DMS 273 (cell line): ENCODE results near the gene MMADHC.
"Not testable (repeated sequence)": the region's sequence is repeated elsewhere in the genome, so short reads cannot be mapped to it uniquely, and the experiment has no call there.

Source experiments
- DNase-seq: peaks from one replicate; lab custom pipeline; 2025; ENCODE audit not compliant: unreplicated experiment; lab: John Stamatoyannopoulos, UW

MMADHC gene

GRCh38 chr2:149595056-149595963 is 7.7 kb upstream of the MMADHC start:
- DNase-seq: peak; percentile 23

GRCh38 chr2:149594411-149594810 is 6.8 kb upstream of the MMADHC start:
- DNase-seq: no peak

- peak; percentile 39 for DNase-seq
Observed at GRCh38 chr2:149587950-149588487, 444 bp upstream of the MMADHC start.

GRCh38 chr2:149586898-149587219 is 716 bp downstream of the MMADHC start:
- DNase-seq: no peak

GRCh38 chr2:149586063-149586462 is 1.5 kb downstream of the MMADHC start:
- DNase-seq: no peak

- no peak for DNase-seq
Observed at GRCh38 chr2:149585166-149585885, 2.2 kb downstream of the MMADHC start.

- DNase-seq: no peak
Observed at GRCh38 chr2:149579972-149580882, 7.3 kb downstream of the MMADHC start.

- DNase-seq: no peak
Observed at GRCh38 chr2:149577269-149577668, 10.3 kb downstream of the MMADHC start.

GRCh38 chr2:149575752-149576151 is 11.8 kb downstream of the MMADHC start:
- no peak for DNase-seq

- no peak for DNase-seq
Observed at GRCh38 chr2:149575277-149575676, 12.3 kb downstream of the MMADHC start.

GRCh38 chr2:149573760-149574159 is 13.8 kb downstream of the MMADHC start:
- DNase-seq: peak; percentile 22

GRCh38 chr2:149572102-149572953 is 15.2 kb downstream of the MMADHC start:
- DNase-seq: no peak

- DNase-seq: no peak
Observed at GRCh38 chr2:149568138-149568537, 19.4 kb downstream of the MMADHC start.

- DNase-seq: no peak
Observed at GRCh38 chr2:149566652-149567051, 20.9 kb downstream of the MMADHC start.

GRCh38 chr2:149565625-149566024 is 21.9 kb downstream of the MMADHC start:
- not testable (repeated sequence) for DNase-seq

GRCh38 chr2:149564983-149565382 is 22.6 kb downstream of the MMADHC start:
- no peak for DNase-seq

GRCh38 chr2:149564097-149564496 is 23.5 kb downstream of the MMADHC start:
- no peak for DNase-seq

GRCh38 chr2:149562324-149562723 is 25.3 kb downstream of the MMADHC start:
- no peak for DNase-seq

- peak; percentile 73 for DNase-seq
Observed at GRCh38 chr2:149561309-149561926, 26.2 kb downstream of the MMADHC start.
